HG02981 (cell line): ENCODE results near the gene B4GALNT2.
"Not testable (repeated sequence)": the region's sequence is repeated elsewhere in the genome, so short reads cannot be mapped to it uniquely, and the experiment has no call there.

Experiments used
- ATAC-seq: cut with Tn5 transposase; IDR thresholded peaks from one replicate; pipeline ENCODE4 v1.9.1; 2021; ENCODE audit warnings: mild to moderate bottlenecking, moderate library complexity; ENCODE audit not compliant: unreplicated experiment

The B4GALNT2 gene

GRCh38 chr17:49132699-49133364 lies at the start of gene B4GALNT2:
Gene B4GALNT2, plus strand, starts transcription at chr17:49132769. Its CDS starts 24 bp downstream, at chr17:49132793.
- no peak for ATAC-seq

GRCh38 chr17:49085046-49085445 lies 47.5 kb upstream of the B4GALNT2 start:
- not testable (repeated sequence) for ATAC-seq

GRCh38 chr17:49085565-49086315 lies 46.8 kb upstream of the B4GALNT2 start:
- ATAC-seq: no peak

- ATAC-seq: no peak
Observed at GRCh38 chr17:49086316-49086605, 46.3 kb upstream of the B4GALNT2 start.

- no peak for ATAC-seq
Observed at GRCh38 chr17:49086649-49087048, 45.9 kb upstream of the B4GALNT2 start.

GRCh38 chr17:49089094-49089493 lies 43.5 kb upstream of the B4GALNT2 start:
- no peak for ATAC-seq

GRCh38 chr17:49090878-49091594 lies 41.5 kb upstream of the B4GALNT2 start:
- ATAC-seq: no peak

- ATAC-seq: no peak
Observed at GRCh38 chr17:49093131-49093530, 39.4 kb upstream of the B4GALNT2 start.

GRCh38 chr17:49100601-49101000 lies 32.0 kb upstream of the B4GALNT2 start:
- ATAC-seq: no peak

GRCh38 chr17:49101054-49101534 lies 31.5 kb upstream of the B4GALNT2 start:
- no peak for ATAC-seq

- ATAC-seq: not testable (repeated sequence)
Observed at GRCh38 chr17:49103360-49103759, 29.2 kb upstream of the B4GALNT2 start.

GRCh38 chr17:49104511-49105074 lies 28.0 kb upstream of the B4GALNT2 start:
- no peak for ATAC-seq

- ATAC-seq: no peak
Observed at GRCh38 chr17:49106321-49107210, 26.0 kb upstream of the B4GALNT2 start.

- no peak for ATAC-seq
Observed at GRCh38 chr17:49107211-49107557, 25.4 kb upstream of the B4GALNT2 start.

- ATAC-seq: no peak
Observed at GRCh38 chr17:49108318-49108717, 24.3 kb upstream of the B4GALNT2 start.

- ATAC-seq: no peak
Observed at GRCh38 chr17:49110509-49110908, 22.1 kb upstream of the B4GALNT2 start.

- no peak for ATAC-seq
Observed at GRCh38 chr17:49111934-49112333, 20.6 kb upstream of the B4GALNT2 start.

- ATAC-seq: no peak
Observed at GRCh38 chr17:49112936-49113335, 19.6 kb upstream of the B4GALNT2 start.

- ATAC-seq: no peak
Observed at GRCh38 chr17:49114703-49115102, 17.9 kb upstream of the B4GALNT2 start.

- no peak for ATAC-seq
Observed at GRCh38 chr17:49117587-49118230, 14.9 kb upstream of the B4GALNT2 start.
